GM23338 (cell line): ENCODE measurements around the gene ATG7. TPM values are rescaled to one million over a fixed set of nuclear protein-coding genes. Genes with fewer than 3 reads are reported as not detected.

Source experiments
- ATAC-seq: fragments of 200-7000 bp; cut with Tn5 transposase; 3 replicates; pipeline ENCODE4 v1.9.1; 2020
- DNase-seq: peaks from one replicate; pipeline ENCODE4 v3.0.0-alpha.2; 2015; ENCODE audit warnings: low spot score
- H2AFZ ChIP-seq: fragments of 200-600 bp; sonication (generic); 2 replicates; pipeline ENCODE4 v1.8.0; 2016; ENCODE audit warnings: antibody characterized with exemption, mild to moderate bottlenecking, moderate library complexity
- H3F3A ChIP-seq: fragments of 200-600 bp; sonication (generic); replicated peaks from 2 replicates; pipeline ENCODE4 v1.8.0; 2017; ENCODE audit warnings: antibody characterized with exemption, mixed run types, low read depth
- H3K27ac ChIP-seq: fragments of 200-600 bp; sonication (generic); 2 replicates; pipeline ENCODE4 v1.6.1; 2016; ENCODE audit warnings: low read depth
- H3K27me3 ChIP-seq: fragments of 200-600 bp; sonication (generic); 2 replicates; pipeline ENCODE4 v1.8.0; 2016; ENCODE audit warnings: mild to moderate bottlenecking, mixed run types, moderate library complexity; ENCODE audit not compliant: insufficient read depth
- H3K36me3 ChIP-seq: fragments of 200-600 bp; sonication (generic); 2 replicates; pipeline ENCODE4 v1.8.0; 2016; ENCODE audit warnings: mild to moderate bottlenecking; ENCODE audit not compliant: insufficient read depth
- H3K4me1 ChIP-seq: fragments of 200-600 bp; sonication (generic); 2 replicates; pipeline ENCODE4 v1.8.0; 2016; ENCODE audit warnings: mild to moderate bottlenecking, moderate library complexity; ENCODE audit not compliant: insufficient read depth
- H3K4me2 ChIP-seq: fragments of 200-600 bp; sonication (generic); 2 replicates; pipeline ENCODE4 v1.7.1; 2017; ENCODE audit warnings: mixed run types
- H3K4me3 ChIP-seq: fragments of 200-600 bp; sonication (generic); 2 replicates; pipeline ENCODE4 v1.6.1; 2016; ENCODE audit warnings: mixed run types
- H3K79me2 ChIP-seq: fragments of 200-600 bp; sonication (generic); replicated peaks from 2 replicates; pipeline ENCODE4 v1.8.0; 2017; ENCODE audit warnings: mild to moderate bottlenecking; ENCODE audit not compliant: insufficient read depth
- H3K9me2 ChIP-seq: fragments of 200-600 bp; sonication (generic); 2 replicates; pipeline ENCODE4 v1.8.0; 2017; ENCODE audit not compliant: insufficient read depth
- H4K20me1 ChIP-seq: fragments of 200-600 bp; sonication (generic); replicated peaks from 2 replicates; pipeline ENCODE4 v1.8.0; 2017; ENCODE audit warnings: mild to moderate bottlenecking; ENCODE audit not compliant: insufficient read depth
- H3K27ac Mint-ChIP-seq: 2 replicates; pipeline ENCODE4 v1.8.0; 2020; ENCODE audit warnings: inconsistent platforms, mild to moderate bottlenecking, moderate library complexity, mixed read lengths
- H3K27me3 Mint-ChIP-seq: 3 replicates; pipeline ENCODE4 v1.8.0; 2022; ENCODE audit warnings: low read depth, mild to moderate bottlenecking, moderate library complexity, mixed read lengths, inconsistent platforms; ENCODE audit not compliant: insufficient read depth, poor library complexity
- H3K36me3 Mint-ChIP-seq: 3 replicates; pipeline ENCODE4 v1.8.0; 2021; ENCODE audit warnings: low read depth, mild to moderate bottlenecking, inconsistent platforms, moderate library complexity, mixed read lengths
- H3K4me1 Mint-ChIP-seq: 3 replicates; pipeline ENCODE4 v1.8.0; 2020; ENCODE audit warnings: mild to moderate bottlenecking, inconsistent platforms, mixed read lengths
- H3K4me3 Mint-ChIP-seq: 3 replicates; pipeline ENCODE4 v1.8.0; 2021; ENCODE audit warnings: moderate library complexity, mild to moderate bottlenecking, inconsistent platforms, mixed read lengths
- H3K9me3 Mint-ChIP-seq: 3 replicates; pipeline ENCODE4 v1.8.0; 2020; ENCODE audit warnings: moderate library complexity, mild to moderate bottlenecking, inconsistent platforms, mixed read lengths
- CREB1 ChIP-seq: fragments of 250-450 bp; sonication (Bioruptor Pico); IDR thresholded peaks from 2 replicates; pipeline ENCODE4 v1.5.0; 2020; ENCODE audit warnings: low read depth, mild to moderate bottlenecking, moderate library complexity
- CTCF ChIP-seq, 2 experiments: fragments of 200-600 bp in 1 of 2; sonication (generic) in 1 of 2; conservative IDR thresholded peaks; 2 replicates each; pipeline versions ENCODE4 v1.5.1 to v1.6.1; 2016 to 2017; ENCODE audit warnings: antibody characterized with exemption in 2 of 2, low read depth in 2 of 2, mild to moderate bottlenecking in 2 of 2, moderate library complexity in 1 of 2
- ETS1 ChIP-seq: IDR thresholded peaks from 2 replicates; pipeline ENCODE4 v1.6.1; 2016; ENCODE audit warnings: antibody characterized with exemption
- EZH2 ChIP-seq: fragments of 200-600 bp; sonication (generic); IDR thresholded peaks from one replicate; pipeline ENCODE4 v1.8.0; 2017; ENCODE audit warnings: antibody characterized with exemption, mild to moderate bottlenecking, low read depth; ENCODE audit not compliant: unreplicated experiment
- JUNB ChIP-seq: IDR thresholded peaks from one replicate; pipeline ENCODE4 v1.6.1; 2016; ENCODE audit warnings: antibody characterized with exemption; ENCODE audit not compliant: unreplicated experiment
- NANOG ChIP-seq: IDR thresholded peaks from 2 replicates; pipeline ENCODE4 v1.6.1; 2016; ENCODE audit warnings: antibody characterized with exemption, borderline replicate concordance
- POLR2AphosphoS5 ChIP-seq: IDR thresholded peaks from 2 replicates; pipeline ENCODE4 v1.6.1; 2016; ENCODE audit warnings: antibody characterized with exemption, low read depth
- STAT1 ChIP-seq: IDR thresholded peaks from one replicate; pipeline ENCODE4 v1.6.1; 2016; ENCODE audit warnings: antibody characterized with exemption; ENCODE audit not compliant: unreplicated experiment
- ZNF114 ChIP-seq: fragments of 250-450 bp; sonication (Bioruptor Pico); IDR thresholded peaks from 2 replicates; pipeline ENCODE4 v1.5.0; 2020; ENCODE audit warnings: mild to moderate bottlenecking, moderate library complexity
- ZNF331 ChIP-seq: fragments of 250-450 bp; sonication (Bioruptor Pico); IDR thresholded peaks from 2 replicates; pipeline ENCODE4 v1.5.0; 2020; ENCODE audit warnings: low read depth, mild to moderate bottlenecking, moderate library complexity
- polyA plus RNA-seq: library from polyadenylated mRNA; unstranded; fragments of >200 nt; fragmentation: Nextera tagmentation; extraction: Ambion mirVana; gene quantifications from 2 replicates; pipeline ENCODE4 v1.2.1, GENCODE V29; 2016
- total RNA-seq: library from RNA; depleted of rRNA; stranded (reverse); fragments of >200 nt; shearing (Covaris generic); gene quantifications from 2 replicates; pipeline ENCODE4 v1.2.3, GENCODE V29; 2014

ATG7 gene
- total and polyA plus RNA-seq, 2 experiments from 2014 or later = 16.2 to 36.7 TPM

GRCh38 chr3:11226042-11226370 is 46.2 kb upstream of the ATG7 start:
- no peaks in the 10 kb centered on the region for H3F3A ChIP-seq
- no peaks in the 10 kb centered on the region for H3K36me3 Mint-ChIP-seq
- no peaks in the 10 kb centered on the region for H4K20me1 ChIP-seq
- H3K27ac Mint-ChIP-seq = no peak overlapping the region
- no peak overlapping the region for H3K27ac ChIP-seq
- no peak for TF ChIP-seq STAT1
- no peak for TF ChIP-seq ETS1
- TF ChIP-seq CREB1 (CRISPR knock-in tag) = no peak
- TF ChIP-seq EZH2 = no peak
- no peak for TF ChIP-seq ZNF331
- TF ChIP-seq POLR2AphosphoS5 = no peak
- TF ChIP-seq ZNF114 (CRISPR knock-in tag) = no peak
- no peak for TF ChIP-seq NANOG
- no peak for TF ChIP-seq JUNB
- no peak for TF ChIP-seq CTCF (conservative IDR thresholded peaks at IDR 0.05; ENCODE audit: low read depth in 2 of 2)
- H3K79me2 ChIP-seq = no peaks in the 10 kb centered on the region
- no peaks in the 10 kb centered on the region for H3K4me1 ChIP-seq
- H2AFZ ChIP-seq = 0 out of 2 replicates have a peak overlapping the region, but pooled peaks have one; percentile 47
- H3K27me3 Mint-ChIP-seq = peaks cover 4% of the 10 kb centered on the region
- no peak for DNase-seq
- no peaks in the 10 kb centered on the region for H3K27me3 ChIP-seq
- H3K9me2 ChIP-seq = no peaks in the 10 kb centered on the region
- no peak overlapping the region for H3K4me3 ChIP-seq
- H3K9me3 Mint-ChIP-seq = no peaks in the 10 kb centered on the region; the same call in 2 of the 3 replicates
- H3K36me3 ChIP-seq = no peaks in the 10 kb centered on the region
- ATAC-seq = no peak
- H3K4me3 Mint-ChIP-seq = no peak overlapping the region
- H3K4me2 ChIP-seq = no peak overlapping the region
- H3K4me1 Mint-ChIP-seq = no peaks in the 10 kb centered on the region

GRCh38 chr3:11228041-11228440 is 44.2 kb upstream of the ATG7 start:
- ATAC-seq (no peak), DNase-seq (no peak)
- Histone ChIP-seq H4K20me1 (no peaks in the 10 kb centered on the region), H3K4me3 (no peak overlapping the region), H3K27ac (no peak overlapping the region), H3F3A (no peaks in the 10 kb centered on the region), H3K36me3 (no peaks in the 10 kb centered on the region), H3K4me2 (no peak overlapping the region), H3K79me2 (no peaks in the 10 kb centered on the region), H3K4me1 (no peaks in the 10 kb centered on the region), H2AFZ (no peak overlapping the region), H3K27me3 (no peaks in the 10 kb centered on the region), H3K9me2 (no peaks in the 10 kb centered on the region)
- Mint-ChIP-seq H3K27me3 (peaks cover 2% of the 10 kb centered on the region), H3K36me3 (no peaks in the 10 kb centered on the region), H3K27ac (no peak overlapping the region), H3K9me3 (no peaks in the 10 kb centered on the region), H3K4me3 (no peak overlapping the region), H3K4me1 (no peaks in the 10 kb centered on the region)
- TF ChIP-seq STAT1 = no peak
